GM21619 (cell line): ENCODE results near the gene NUBPL.
"Not testable (repeated sequence)": the region's sequence is repeated elsewhere in the genome, so short reads cannot be mapped to it uniquely, and the experiment has no call there.

Experiments
- ATAC-seq: cut with Tn5 transposase; IDR thresholded peaks from one replicate; pipeline ENCODE4 v1.9.1; 2021; ENCODE audit not compliant: unreplicated experiment

Gene NUBPL

DNA sequence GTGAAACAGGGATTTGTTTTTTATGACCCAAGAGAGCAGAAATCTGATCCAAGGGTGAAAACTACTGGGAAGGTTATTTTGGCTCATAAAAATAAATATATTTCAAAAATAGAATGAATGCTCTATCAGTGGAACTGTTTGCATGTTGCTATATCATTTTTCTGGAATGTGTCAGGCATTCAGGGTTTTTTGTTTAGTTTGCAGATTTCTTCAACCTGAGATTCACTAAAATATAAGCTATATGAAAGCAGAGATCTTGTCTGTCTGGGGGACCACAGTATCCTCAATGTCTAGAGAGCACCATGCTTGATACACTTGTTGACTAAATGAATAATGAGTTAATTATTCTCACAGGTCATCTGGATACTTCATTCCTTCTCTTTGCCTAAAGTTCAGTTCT, 165.1 kb downstream of the NUBPL start:
- no peak for ATAC-seq

DNA sequence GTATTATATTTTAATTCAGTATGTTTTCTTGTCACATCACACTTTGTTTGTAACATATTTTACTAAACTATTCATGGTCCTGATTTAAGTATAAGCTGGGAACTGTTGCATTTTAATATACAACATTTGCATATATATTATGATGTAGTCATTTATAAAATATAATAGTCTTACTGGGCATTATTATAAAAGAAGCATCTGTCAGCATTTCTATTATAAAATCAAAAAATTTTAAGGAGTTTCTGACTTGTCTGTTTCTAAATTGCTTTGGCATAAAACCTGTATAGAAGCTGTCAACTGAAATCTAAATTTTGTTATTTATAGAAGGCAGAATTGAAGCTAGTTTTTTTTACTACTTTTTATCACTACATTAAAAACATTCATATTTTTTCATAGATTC, 166.6 kb downstream of the NUBPL start:
- no peak for ATAC-seq

DNA sequence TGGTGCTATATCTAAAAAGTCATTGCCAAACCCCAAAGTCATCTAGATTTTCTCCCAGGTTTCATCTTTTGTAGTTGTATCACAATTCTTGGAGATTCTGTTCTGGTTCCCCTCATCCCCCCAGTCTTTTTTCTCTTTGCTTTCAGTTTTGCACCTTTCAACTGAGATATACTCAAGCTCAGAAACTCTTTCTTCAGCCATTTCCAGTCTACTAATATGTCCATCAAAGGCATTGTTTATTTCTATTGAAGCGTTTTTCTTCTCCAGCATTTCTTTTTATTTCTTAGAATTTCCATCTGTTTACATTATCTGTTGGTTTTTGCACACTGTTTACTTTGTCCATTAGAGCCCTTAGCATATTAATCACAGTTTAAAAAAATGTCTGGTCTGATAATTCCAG, 179.5 kb downstream of the NUBPL start:
- no peak for ATAC-seq

- ATAC-seq: no peak
These were observed 184.5 kb downstream of the NUBPL start for GRCh38 chr14:31745741-31746140.

GRCh38 chr14:31746326-31746725, 185.1 kb downstream of the NUBPL start:
- no peak for ATAC-seq

- no peak for ATAC-seq
These were observed 188.1 kb downstream of the NUBPL start for GRCh38 chr14:31749275-31749674.

DNA sequence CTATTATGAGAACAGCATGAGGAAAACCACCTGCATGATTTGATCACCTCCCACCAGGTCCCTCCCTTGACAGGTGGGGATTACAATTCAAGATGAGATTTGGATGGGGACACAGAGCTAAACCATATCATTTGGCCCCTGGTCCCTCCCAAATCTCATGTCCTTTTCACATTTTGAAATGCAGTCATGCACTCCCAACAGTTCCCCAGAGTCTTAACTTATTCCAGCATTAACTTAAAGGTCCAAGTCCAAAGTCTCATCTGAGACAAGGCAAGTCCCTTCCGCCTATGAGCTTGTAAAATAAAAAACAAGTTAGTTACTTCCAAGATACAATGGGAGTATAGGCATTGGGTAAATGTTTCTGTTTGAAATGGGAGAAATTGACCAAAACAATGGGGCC, 189.8 kb downstream of the NUBPL start:
- not testable (repeated sequence) for ATAC-seq

DNA sequence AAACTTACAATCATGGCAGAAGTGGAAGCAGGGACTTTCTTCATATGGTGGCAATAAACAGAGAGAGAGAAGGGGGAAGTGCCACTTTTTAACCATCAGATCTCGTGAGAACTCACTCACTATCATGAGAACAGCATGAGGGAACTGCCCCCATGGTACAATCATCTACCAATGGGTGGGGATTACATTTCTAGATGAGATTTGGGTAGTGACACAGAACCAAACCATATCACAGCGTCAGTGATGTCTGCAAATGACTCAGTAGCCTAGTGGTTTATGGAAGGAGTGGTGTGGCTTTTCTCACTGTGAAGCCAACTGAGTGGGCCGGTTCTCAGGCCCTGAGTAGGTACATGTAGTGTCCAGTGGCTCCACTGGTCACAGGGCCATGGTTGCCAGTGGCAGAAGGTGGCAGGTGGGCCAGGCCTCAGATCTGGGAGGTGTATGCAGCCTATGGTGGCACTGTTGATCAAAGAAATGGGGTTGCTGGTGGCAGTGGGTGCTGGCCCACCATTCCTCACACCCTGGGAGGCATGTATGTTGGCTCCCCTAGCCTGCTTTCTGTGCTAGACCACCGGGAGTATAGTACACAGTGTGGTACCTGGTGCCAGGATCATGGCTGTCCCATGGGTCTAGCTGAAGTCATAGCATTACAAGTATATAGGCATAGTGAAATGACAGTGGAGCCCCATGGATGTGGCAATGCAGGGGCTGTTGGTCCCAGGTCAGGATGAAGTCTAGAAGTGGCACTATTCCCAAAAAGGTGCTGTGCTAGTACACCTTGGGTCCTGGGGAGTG, 191.9 kb downstream of the NUBPL start:
- ATAC-seq: no peak

DNA sequence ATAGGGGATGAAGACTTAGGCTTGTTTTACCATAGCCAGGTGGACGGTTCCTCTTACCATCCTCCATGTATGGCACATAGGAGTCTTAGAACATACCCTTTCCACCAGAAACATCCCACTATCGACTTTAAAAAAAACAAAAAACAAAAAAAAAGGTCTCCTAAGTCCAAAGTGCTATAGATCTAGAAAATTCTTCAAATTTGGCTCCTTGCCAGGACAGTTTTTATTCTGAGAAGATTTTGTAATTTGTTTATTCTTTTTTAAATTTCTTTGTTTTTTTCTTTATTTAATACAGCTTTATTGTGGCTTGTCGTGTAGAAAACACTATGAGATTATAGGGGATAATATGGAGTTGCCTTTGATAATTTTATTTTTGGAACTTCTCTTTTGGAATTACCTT, 197.7 kb downstream of the NUBPL start:
- ATAC-seq: no peak

- ATAC-seq: no peak
These were observed 199.1 kb downstream of the NUBPL start for GRCh38 chr14:31760277-31760676.

DNA sequence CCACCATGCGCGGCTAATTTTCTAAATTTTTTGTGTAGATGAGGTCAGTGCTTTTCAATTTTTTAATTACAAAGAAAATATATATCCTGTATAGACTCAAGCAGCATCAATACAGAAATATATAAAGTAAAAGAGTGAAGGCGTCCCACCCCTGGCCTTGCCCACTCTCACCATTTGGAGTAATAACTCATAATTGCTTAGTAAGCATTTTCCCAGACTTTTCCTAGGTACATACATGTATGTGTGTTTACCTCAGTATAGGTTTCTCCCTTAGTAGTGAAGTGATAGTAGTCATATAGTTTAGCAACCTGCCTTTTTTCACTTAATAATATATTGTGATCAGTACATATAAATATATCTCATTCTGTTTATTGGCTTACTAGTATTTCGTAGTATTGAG, 200.1 kb downstream of the NUBPL start:
- no peak for ATAC-seq

DNA sequence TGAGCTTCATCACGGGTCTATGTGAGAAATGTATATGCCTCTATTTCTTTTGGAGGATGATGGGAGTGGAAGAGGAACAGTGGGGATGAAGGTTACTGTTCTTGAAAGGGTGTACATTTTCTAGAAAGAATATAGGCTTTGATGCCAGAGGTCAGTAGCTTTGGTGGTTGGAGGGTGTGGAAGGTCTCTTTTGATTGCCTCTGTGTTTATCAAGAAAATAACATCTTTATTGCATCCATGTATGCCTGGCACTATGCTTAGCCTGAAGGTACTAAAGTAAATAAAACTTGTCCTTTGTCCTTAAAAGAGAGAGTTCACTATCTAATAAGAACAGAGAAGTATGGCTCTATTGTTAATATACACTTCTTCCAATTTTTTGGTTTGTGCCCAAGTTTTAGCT, 201.8 kb downstream of the NUBPL start:
- ATAC-seq: no peak

DNA sequence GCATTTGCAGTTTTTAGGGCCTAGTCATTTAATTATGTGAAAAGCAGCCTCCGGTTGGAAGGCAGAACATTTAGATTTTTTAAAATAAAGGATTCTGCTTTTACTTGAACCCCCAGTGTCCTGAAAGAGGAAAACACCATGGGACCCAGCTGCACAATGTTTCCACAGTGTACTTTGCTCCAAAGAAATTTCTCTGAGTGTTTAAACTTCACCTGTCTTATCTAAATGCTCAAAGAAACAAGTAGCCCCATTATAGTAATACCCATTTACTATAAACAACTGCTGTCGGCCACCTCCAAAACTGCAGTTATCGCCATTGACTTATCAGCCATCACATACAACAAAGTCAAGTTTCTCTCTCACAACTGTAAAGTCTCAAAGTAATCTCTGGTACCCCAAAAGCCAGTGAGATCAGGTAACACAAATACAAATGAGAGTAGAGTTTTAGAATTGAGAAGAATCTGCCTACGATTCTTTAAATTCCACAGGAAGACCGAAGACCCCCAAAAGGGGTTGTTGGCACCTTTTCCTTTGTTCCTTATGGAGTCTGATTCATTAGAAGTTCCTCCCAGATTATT, 205.2 kb downstream of the NUBPL start:
- no peak for ATAC-seq

GRCh38 chr14:31768355-31768754, 207.2 kb downstream of the NUBPL start:
- no peak for ATAC-seq

DNA sequence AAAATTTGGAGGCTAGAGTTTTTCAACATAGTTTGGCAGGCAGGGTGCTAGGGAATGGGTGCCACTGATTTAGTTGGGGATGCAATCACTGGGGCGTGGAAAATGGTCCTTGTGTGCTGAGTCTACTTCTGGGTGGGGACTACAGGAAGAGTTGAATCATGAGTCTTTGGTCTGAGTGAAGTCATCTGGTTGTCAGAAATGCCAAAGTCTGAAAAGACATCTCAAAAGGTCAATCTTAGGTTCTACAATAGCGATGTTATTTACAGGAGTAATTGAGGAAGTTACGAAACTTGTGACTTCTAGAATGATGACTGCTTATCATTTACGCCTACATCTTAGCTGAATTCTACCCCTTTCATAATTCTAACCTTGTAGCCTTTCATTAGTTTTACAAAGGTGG, 209.1 kb downstream of the NUBPL start:
- no peak for ATAC-seq

- no peak for ATAC-seq
These were observed 213.4 kb downstream of the NUBPL start for GRCh38 chr14:31774567-31774966.

GRCh38 chr14:31777312-31777711, 216.1 kb downstream of the NUBPL start:
- no peak for ATAC-seq

- ATAC-seq: no peak
These were observed 220.4 kb downstream of the NUBPL start for GRCh38 chr14:31781578-31781977.

GRCh38 chr14:31785574-31785973, 224.4 kb downstream of the NUBPL start:
- no peak for ATAC-seq

- ATAC-seq: no peak
These were observed 226.2 kb downstream of the NUBPL start for GRCh38 chr14:31787377-31787776.

DNA sequence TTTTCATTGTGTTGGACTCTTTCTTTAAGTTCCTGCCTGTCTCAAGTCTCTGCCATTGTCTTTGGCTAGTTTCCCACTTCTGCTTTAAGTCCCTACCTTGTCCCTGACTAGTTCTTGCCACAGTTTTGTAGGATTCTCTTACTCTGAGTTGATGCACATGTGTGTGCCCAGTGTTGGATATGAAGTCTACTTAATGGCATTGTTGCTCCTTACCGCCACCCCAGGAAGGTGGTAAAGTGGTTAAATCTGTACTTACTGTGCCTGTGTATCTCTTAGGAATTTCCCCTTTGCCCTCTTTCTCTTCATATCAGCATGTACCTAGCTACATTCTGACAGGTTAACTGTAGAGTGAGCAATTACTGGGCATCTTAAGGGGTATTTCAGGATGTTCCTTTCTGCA, 227.1 kb downstream of the NUBPL start:
- no peak for ATAC-seq

GRCh38 chr14:31792726-31793125, 231.5 kb downstream of the NUBPL start:
- no peak for ATAC-seq

DNA sequence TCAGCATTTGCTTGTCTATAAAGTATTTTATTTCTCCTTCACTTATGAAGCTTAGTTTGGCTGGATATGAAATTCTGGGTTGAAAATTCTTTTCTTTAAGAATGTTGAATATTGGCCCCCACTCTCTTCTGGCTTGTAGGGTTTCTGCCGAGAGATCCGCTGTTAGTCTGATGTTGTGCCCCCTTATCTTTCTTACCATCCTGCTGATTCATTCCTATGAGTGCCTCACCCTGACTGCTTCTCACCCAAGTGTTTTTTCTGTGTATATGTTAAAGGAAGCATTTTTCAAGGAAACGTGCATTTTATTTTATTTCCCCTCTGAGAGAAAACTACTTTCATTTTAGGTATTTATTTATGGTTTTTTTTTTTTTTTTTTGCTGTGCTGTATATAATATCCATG, 236.7 kb downstream of the NUBPL start:
- not testable (repeated sequence) for ATAC-seq
